Parathyroid adenoma (tissue), 2 donors: ENCODE measurements around the gene LPGAT1.
"Not testable (repeated sequence)": the region's sequence is repeated elsewhere in the genome, so short reads cannot be mapped to it uniquely, and the experiment has no call there.

Experiments used
- H2AFZ ChIP-seq: fragments of 300-600 bp; sonication (generic); one replicate; pipeline ENCODE4 v1.7.0; 2017; ENCODE audit warnings: antibody characterized with exemption, mild to moderate bottlenecking
- H3K27ac ChIP-seq: fragments of 300-600 bp; sonication (generic); one replicate; pipeline ENCODE4 v1.7.0; 2017
- H3K27me3 ChIP-seq: fragments of 300-600 bp; sonication (generic); one replicate; pipeline ENCODE4 v1.7.0; 2017; ENCODE audit warnings: low read length; ENCODE audit not compliant: control insufficient read depth, insufficient read depth
- H3K36me3 ChIP-seq: fragments of 300-600 bp; sonication (generic); one replicate; pipeline ENCODE4 v1.7.0; 2017; ENCODE audit warnings: low read length; ENCODE audit not compliant: control insufficient read depth, insufficient read depth
- H3K4me1 ChIP-seq: fragments of 300-600 bp; sonication (generic); one replicate; pipeline ENCODE4 v1.7.0; 2017; ENCODE audit warnings: control low read depth
- H3K4me2 ChIP-seq: fragments of 300-600 bp; sonication (generic); one replicate; pipeline ENCODE4 v1.7.0; 2017; ENCODE audit warnings: low read length
- H3K4me3 ChIP-seq: fragments of 300-600 bp; sonication (generic); one replicate; pipeline ENCODE4 v1.7.0; 2017; ENCODE audit warnings: low read depth, low read length
- H3K79me2 ChIP-seq: fragments of 300-600 bp; sonication (generic); one replicate; pipeline ENCODE4 v1.7.0; 2017; ENCODE audit warnings: control low read depth
- H3K9ac ChIP-seq: fragments of 300-600 bp; sonication (generic); one replicate; pipeline ENCODE4 v1.7.0; 2017; ENCODE audit warnings: mild to moderate bottlenecking
- H3K9me3 ChIP-seq: fragments of 300-600 bp; sonication (generic); one replicate; pipeline ENCODE4 v1.7.0; 2017; ENCODE audit warnings: low read length; ENCODE audit not compliant: control insufficient read depth
- TF ChIP-seq, protein P1 (sequence below): fragments of 300-600 bp; sonication (generic); IDR thresholded peaks from one replicate; pipeline ENCODE4 v1.7.0; 2017; ENCODE audit warnings: antibody characterized with exemption, mild to moderate bottlenecking
- donor health status: primary hyperparathyroidism.

Gene LPGAT1

DNA sequence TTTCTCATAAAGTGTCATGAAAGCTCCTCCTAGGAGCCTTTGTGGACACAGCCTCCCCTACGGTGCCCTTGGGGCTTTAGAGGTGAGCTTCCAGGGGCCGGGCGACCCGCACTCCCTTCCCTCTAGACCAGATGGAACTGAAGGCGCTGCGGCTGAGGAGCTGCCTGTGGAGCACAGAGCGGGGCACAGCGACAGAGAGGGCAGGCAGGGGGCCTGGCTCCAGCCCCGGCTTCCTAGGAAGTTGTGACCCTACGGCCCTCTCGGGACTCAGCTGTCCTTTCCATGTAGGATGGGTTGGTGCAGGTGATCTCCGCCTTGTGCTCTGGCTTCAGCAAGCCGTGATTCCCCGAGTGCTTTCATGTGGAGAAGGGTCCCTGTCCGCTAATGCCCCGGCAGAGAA lies 131.5 kb downstream of the LPGAT1 start:
- H3K4me3 ChIP-seq = no peak overlapping the region
- H3K9me3 ChIP-seq = no peaks in the 10 kb centered on the region
- no peaks in the 10 kb centered on the region for H3K27me3 ChIP-seq
- H3K27ac ChIP-seq = no peak overlapping the region
- H3K4me2 ChIP-seq = no peak overlapping the region
- no peak overlapping the region for H3K9ac ChIP-seq
- TF ChIP-seq, protein P1, sequence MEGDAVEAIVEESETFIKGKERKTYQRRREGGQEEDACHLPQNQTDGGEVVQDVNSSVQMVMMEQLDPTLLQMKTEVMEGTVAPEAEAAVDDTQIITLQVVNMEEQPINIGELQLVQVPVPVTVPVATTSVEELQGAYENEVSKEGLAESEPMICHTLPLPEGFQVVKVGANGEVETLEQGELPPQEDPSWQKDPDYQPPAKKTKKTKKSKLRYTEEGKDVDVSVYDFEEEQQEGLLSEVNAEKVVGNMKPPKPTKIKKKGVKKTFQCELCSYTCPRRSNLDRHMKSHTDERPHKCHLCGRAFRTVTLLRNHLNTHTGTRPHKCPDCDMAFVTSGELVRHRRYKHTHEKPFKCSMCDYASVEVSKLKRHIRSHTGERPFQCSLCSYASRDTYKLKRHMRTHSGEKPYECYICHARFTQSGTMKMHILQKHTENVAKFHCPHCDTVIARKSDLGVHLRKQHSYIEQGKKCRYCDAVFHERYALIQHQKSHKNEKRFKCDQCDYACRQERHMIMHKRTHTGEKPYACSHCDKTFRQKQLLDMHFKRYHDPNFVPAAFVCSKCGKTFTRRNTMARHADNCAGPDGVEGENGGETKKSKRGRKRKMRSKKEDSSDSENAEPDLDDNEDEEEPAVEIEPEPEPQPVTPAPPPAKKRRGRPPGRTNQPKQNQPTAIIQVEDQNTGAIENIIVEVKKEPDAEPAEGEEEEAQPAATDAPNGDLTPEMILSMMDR = no peak
- peak overlapping the region; percentile 58 for H2AFZ ChIP-seq
- peaks cover 2% of the 10 kb centered on the region for H3K4me1 ChIP-seq
- no peaks in the 10 kb centered on the region for H3K79me2 ChIP-seq
- no peaks in the 10 kb centered on the region for H3K36me3 ChIP-seq

DNA sequence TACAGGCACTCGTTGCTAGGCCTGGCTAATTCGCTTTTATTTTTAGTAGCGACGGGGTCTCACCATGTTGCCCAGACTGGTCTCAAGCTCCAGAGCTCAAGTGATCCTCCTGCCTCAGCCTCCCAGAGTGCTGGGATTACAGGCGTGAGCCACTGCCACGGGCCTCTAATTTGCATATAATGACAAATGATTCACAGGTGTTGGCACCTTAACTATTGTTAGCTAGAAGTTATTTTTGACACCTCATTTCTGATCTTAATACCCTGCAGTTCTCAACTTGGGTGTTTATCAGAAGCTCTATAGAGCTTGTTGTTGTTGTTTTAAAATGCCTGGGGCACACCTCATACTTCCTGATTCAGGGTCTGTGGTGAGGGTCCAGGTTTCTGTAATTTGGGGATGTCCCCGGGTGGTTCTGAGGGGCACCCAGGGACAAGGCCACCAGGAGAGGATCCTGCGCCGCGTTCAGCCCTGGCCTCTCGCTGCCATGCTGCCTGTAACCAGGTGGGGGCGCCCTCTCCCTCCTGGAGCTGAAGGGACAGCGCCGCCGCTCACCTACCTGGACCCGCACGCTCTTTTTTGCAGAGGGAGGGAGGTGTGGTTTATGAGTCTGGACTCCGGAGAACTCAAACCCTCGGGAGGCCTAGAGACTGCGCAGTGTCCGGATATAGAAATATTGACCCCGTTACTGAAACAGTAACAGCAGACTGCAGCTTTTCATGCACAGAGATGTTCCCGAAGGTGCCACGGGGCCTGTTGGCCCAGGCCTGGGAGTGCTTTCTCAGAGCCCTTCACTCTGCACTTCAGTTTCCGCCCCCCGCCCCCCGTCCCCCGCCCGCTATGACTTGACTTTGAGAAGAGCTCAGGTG lies 132.2 kb downstream of the LPGAT1 start:
- Histone ChIP-seq H3K4me1 (peaks cover 2% of the 10 kb centered on the region), H3K79me2 (no peaks in the 10 kb centered on the region), H3K9ac (no peak overlapping the region)

DNA sequence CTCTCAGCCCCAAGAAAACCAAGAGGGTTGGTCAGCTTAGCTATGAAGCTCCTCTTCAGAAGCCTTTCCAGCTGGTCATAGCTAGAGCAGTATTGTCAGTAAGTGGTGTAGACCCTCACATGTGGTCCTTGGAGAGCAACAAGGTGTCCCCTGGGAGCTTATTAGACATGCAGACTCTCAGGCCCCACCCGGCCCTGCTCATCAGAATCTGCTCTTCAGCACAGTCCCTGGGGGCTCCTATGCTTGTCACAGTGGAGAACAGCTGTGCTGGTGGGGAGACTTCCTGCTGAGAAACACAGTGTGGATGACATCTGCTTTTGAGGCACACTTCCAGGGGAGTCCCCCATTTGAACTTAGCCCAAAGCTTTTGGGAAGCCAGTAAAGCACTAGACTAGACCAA lies 133.2 kb downstream of the LPGAT1 start:
- TF ChIP-seq, protein P1 = no peak
- no peak overlapping the region for H3K4me2 ChIP-seq
- H3K27ac ChIP-seq = no peak overlapping the region
- H3K9ac ChIP-seq = no peak overlapping the region
- no peak overlapping the region for H2AFZ ChIP-seq
- H3K79me2 ChIP-seq = no peaks in the 10 kb centered on the region
- H3K4me3 ChIP-seq = no peak overlapping the region
- H3K27me3 ChIP-seq = no peaks in the 10 kb centered on the region
- H3K4me1 ChIP-seq = peaks cover 2% of the 10 kb centered on the region
- no peaks in the 10 kb centered on the region for H3K36me3 ChIP-seq
- H3K9me3 ChIP-seq = no peaks in the 10 kb centered on the region

More for the DNA sequence above, 132.2 kb downstream of the LPGAT1 start:
- no peak overlapping the region for H3K4me3 ChIP-seq
- no peaks in the 10 kb centered on the region for H3K27me3 ChIP-seq
- H3K27ac ChIP-seq = no peak overlapping the region
- no peaks in the 10 kb centered on the region for H3K36me3 ChIP-seq
- TF ChIP-seq, protein P1 = peak; percentile 76
- H3K4me2 ChIP-seq = peak overlapping the region; percentile 11
- H3K9me3 ChIP-seq = no peaks in the 10 kb centered on the region
- peak overlapping the region; percentile 58 for H2AFZ ChIP-seq

DNA sequence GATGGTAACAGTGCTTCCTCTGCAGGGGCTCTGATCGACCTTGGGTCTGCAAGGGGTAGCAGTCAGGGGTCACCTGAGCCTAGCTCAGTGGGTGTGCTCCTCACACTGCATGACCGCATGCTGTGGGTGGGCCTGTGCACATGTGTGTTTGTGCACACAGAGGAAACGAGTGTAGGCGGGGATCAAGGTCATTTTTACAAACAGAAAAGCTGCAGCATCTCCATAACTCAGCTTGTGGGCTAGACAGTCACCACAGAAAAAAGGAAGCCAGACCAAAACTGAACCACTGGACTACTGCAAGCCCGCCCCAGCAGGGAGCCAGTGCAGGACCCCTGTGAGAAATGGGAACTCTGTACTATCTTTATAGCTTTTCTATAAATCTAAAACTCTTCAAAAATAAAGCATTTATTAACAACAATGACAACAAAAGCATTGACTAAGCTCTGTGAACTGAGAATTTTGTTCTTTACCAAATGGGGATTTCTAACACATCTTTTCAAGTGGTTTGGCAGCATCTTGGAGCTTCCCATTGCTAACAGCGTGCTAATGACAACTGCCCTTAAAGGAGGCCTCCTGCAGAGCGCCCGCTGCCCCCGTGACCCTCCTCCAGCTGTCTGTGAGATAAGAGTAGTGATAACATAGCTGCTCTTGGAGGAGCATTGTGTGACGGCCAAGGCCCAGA lies 135.3 kb downstream of the LPGAT1 start:
- H2AFZ ChIP-seq = no peak overlapping the region
- peaks cover 2% of the 10 kb centered on the region for H3K4me1 ChIP-seq
- H3K9ac ChIP-seq = no peak overlapping the region
- TF ChIP-seq, protein P1 = no peak
- H3K79me2 ChIP-seq = no peaks in the 10 kb centered on the region
- H3K4me2 ChIP-seq = no peak overlapping the region
- no peaks in the 10 kb centered on the region for H3K9me3 ChIP-seq
- H3K27ac ChIP-seq = no peak overlapping the region
- H3K27me3 ChIP-seq = no peaks in the 10 kb centered on the region
- H3K36me3 ChIP-seq = no peaks in the 10 kb centered on the region
- no peak overlapping the region for H3K4me3 ChIP-seq

DNA sequence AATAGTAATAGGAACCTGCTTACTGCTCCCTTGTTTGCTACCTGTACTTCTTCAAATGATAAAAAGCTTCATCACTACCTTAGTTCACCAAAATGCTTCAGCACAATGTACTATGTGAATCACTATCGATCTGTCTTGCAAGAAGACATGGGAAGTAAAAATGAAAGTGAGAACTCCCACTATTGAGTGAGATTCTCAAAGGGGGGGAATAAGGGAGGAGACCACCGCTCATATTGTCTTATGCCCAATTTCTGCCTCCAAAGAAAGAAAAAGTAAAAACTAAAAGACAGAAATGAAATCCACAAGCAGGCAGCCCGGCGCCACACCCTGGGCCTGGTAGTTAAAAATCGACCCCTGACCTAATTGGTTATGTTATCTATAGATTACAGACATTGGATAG lies 136.7 kb downstream of the LPGAT1 start:
- H3K79me2 ChIP-seq, H3K4me2 ChIP-seq, H3K27ac ChIP-seq, H3K9me3 ChIP-seq, H3K27me3 ChIP-seq, H3K4me1 ChIP-seq, H3K36me3 ChIP-seq, H2AFZ ChIP-seq, H3K4me3 ChIP-seq, H3K9ac ChIP-seq: not testable (repeated sequence)
